ENCODE results near the gene RNU1-3.
A peak's percentile ranks its signal among the peaks of the same experiment; 100 is the strongest.
"Not testable (repeated sequence)": the region's sequence is repeated elsewhere in the genome, so short reads cannot be mapped to it uniquely, and the experiment has no call there.

RNU1-3 gene

GRCh38 chr1:16666502-16667413 is at the start of gene RNU1-3:
Gene RNU1-3 (minus strand): TSS chr1:16666948.
- not testable (repeated sequence) for DNase-seq

GRCh38 chr1:16713480-16713879 is 46.7 kb upstream of the RNU1-3 start:
- DNase-seq = not testable (repeated sequence)

GRCh38 chr1:16712984-16713383 is 46.2 kb upstream of the RNU1-3 start:
- DNase-seq = not testable (repeated sequence)

DNA sequence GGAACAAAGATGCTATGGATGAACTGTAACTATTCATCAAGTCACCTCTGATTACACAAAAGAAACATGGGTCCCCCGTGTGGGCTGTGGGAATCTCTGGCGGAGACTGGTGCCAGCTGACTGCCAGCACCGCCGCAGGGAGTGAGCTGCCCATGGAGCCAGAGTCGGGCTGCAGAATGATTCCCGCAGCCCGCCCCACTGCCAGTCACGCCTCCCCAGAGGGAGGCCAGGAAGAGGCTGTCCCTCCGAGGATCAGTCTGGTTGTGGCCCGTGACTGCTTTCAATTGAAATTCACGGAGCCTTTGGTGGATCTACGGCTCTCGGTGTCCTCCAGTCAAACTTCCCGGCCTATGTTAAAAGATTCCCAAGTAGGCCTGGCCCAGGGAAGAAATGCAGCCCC is 45.8 kb upstream of the RNU1-3 start:
- not testable (repeated sequence) for DNase-seq

DNA sequence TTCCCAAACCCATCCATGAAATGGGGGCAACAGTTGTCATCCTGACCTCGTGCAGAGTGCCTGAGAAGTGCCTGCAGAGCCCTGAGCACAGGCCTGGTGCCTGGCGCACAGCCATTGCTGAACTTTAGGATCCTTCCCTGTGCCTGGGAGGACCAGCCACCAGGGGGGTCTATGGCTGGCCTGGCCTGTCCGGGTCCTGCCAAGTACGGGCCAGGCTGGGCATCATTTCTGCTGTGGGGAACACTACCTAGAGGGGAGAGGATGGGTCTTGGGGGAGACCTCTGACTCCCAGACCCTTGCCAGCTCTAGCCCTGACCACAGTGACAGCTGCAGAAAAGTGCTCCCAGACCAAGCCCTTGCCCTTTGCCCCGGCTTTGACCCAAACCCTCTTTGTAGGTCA is 45.4 kb upstream of the RNU1-3 start:
- not testable (repeated sequence) for DNase-seq

GRCh38 chr1:16710618-16711017 is 43.9 kb upstream of the RNU1-3 start:
- not testable (repeated sequence) for DNase-seq

DNA sequence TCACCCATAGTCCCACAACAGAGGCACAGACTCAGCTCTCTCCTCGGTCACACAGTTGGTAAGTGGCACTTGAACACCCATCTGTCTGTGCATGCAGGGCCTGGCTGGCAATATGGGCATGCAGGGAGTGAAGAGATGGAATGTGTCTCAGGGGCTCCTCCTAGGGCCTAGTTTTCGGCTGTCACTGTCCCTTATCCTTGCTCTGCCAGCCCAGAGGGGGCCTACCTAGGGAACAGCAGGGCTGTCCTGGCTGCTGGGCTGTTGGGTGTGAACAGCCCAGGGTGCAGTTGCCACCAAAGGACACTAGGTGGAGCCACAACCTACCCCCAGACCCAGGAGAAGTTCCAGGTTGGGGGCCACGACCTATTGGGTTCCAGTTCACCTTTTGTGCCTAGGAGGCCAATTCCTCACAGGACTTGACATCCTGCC is 42.9 kb upstream of the RNU1-3 start:
- peak; percentile 89 for DNase-seq

GRCh38 chr1:16708704-16709103 is 42.0 kb upstream of the RNU1-3 start:
- not testable (repeated sequence) for DNase-seq

DNA sequence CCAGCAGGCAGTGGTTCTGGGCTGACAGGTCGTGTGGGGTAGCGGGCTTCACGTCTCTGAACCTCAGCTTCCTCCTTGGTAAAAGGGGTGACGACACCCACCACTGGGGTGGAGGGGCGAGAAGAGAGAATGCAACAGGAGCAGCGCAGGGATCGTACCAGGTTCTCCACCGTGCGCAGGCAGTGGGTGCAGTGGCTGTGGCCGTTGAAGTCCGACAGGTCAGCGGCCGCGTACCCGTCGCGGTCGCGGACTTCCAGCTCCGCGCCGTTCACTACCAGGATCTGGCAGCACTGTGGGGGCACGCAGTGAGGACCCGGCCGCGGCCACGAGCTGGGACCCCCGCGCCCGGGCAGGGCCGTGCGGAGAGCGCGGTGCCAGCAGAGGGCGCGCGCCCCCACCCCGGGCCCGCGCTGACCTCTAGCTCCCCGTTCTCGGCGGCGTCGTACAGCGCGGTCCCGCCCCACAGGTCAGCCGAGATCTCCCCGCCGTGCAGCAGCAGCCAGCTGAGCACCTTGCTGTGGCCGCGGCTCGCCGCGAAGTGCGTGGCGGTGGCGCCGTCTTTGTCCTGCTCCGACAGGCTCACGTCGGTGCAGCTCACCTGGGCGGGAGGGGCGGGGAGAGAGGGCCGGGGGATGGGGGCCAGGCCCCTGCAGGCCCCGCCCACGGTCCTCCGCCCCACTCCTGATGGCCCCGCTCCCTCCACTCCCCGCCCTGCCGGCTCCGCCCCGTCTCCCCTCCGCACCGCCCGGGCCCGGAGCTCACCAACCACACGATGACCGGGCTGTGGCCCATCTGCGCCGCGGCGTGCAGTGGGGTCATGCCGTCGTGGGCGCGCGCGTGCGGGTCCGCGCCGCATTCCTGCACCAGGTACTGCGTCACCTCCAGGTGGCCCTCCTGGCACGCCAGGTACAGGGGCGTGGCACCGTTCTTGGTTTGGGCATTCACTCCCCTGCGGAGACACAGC is 40.7 kb upstream of the RNU1-3 start:
- not testable (repeated sequence) for DNase-seq

GRCh38 chr1:16706302-16706701 is 39.6 kb upstream of the RNU1-3 start:
- DNase-seq = peak; percentile 74

DNA sequence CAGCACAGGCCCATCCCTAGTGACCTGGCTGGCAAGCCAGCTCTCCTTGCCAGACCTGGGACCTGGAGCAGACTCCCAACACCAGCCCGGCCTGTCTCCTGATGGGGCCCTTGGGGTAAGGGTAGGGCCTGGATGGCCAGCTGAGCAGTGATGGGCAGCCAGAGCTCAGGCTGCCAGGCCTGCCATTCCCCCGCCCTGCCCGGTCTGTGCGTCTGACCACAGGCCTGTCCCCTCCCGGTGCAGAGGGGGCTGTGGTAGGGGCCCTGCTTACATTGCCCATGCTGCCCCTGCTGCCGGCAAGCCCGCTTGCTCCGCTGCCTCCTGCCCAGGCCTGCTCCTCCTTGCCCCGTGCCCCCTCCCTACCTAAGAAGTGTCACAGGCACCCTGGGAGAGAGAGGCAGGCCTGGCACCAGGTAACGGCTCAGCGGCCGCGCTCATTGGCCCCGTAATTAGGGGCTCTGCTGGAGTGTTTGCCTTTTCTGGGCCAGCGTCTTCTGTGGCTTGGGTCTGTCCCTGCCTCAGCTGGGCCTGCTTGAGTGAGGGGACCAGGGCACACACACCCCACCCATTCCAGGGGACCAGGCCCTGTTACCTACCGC is 37.9 kb upstream of the RNU1-3 start:
- DNase-seq = not testable (repeated sequence)

GRCh38 chr1:16704076-16704475 is 37.3 kb upstream of the RNU1-3 start:
- not testable (repeated sequence) for DNase-seq

GRCh38 chr1:16703602-16704001 is 36.9 kb upstream of the RNU1-3 start:
- DNase-seq = peak; percentile 44

DNA sequence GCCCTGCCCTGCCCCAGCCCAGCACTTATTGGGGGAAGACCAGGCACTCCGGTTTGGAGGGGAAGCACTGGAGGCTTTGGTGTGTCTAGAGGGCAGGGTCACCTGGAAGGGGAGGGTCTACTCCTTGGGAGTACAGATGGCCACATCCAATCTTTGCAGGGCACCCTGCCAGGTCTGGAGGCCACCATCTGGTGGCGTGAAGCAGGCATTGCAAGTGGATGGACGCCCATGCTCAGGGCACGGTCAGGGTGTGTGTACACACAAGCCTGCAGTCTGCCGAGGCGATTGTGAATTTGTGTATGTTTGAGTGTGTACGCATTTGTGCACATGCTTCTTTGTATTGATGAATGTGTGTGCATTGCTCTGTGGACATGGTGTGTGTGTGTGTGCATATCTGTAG is 36.4 kb upstream of the RNU1-3 start:
- DNase-seq = not testable (repeated sequence)

- not testable (repeated sequence) for DNase-seq
Measured at GRCh38 chr1:16702280-16702679, 35.5 kb upstream of the RNU1-3 start.

DNA sequence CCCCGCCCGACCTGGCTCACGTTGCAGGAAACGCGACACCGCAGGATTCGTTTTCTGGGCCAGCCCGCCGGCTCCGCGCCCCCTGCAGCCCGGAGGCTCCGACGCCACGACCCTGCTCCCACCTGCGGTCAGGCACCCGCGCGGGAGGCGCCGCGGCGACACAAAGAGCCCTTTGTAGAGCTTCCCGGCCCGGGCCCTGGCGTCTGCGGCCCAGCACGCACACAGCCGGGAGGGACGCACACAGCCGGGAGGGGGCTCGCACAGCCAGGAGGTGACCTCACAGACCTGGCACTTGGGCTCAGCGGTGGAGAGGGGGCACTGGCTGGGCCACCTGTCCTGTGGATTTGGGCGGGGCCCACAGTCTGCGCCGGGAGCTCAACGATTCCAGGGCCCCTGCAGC is 34.4 kb upstream of the RNU1-3 start:
- DNase-seq = not testable (repeated sequence)

DNA sequence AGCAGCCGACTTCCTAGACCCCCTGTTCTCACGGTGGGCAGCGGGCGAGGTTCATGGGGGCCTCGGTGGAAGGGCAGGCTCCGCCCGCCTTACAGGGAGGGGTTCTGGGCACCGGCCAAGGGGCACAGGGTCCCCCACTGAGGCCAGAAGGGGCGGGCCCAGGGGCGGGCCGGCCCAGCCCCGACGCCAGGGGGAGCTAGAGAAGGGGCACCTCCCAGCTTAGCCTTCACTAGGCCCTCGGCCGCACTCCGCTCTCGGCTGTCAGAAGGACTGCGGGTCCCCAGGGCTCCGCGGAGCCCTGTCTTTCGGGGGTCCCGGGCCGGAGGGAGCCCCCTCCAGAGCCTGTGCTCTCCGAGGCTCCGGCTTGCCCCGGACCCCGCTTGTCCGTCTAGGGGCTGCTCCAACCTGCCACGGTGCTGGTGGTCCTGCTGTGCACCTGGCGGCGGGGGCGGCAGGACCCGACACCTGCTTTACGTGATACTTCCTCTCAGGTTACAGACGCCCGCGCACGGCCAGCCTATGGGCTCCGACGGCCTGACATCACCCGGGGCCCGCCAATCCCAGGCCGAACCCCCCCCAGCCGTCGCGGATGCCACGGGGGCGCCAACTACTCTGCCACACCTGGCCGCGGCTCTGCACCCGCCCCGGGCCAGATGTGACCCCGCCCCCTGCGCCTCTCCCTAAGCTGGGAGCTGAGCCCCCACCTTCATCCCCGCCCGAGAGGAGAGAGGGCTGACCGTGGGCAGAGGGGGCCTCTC is 33.6 kb upstream of the RNU1-3 start:
- not testable (repeated sequence) for DNase-seq

- not testable (repeated sequence) for DNase-seq
Measured at GRCh38 chr1:16699440-16699839, 32.7 kb upstream of the RNU1-3 start.

- not testable (repeated sequence) for DNase-seq
Measured at GRCh38 chr1:16697152-16697551, 30.4 kb upstream of the RNU1-3 start.

- DNase-seq = not testable (repeated sequence)
Measured at GRCh38 chr1:16696507-16697150, 29.9 kb upstream of the RNU1-3 start.

DNA sequence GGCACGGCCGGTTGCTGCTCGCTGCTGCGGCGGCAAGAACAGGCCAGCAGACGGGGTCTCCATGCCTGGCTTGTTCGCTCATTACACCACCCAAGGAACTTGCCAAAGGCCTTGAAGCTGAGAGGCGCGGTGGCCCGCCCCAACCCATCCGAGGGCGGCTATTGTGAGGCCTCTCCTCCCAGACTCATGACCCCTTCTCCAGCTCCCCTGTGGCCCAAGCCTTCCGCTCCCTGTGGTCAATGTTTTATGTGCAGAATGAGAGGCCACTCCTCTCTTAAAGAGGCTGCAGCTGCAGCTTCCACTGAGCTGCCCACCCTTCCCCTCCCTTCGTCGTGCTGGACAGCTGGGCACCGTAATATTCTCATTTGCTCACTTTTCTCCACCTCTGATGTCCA is 27.6 kb upstream of the RNU1-3 start:
- not testable (repeated sequence) for DNase-seq
